ENCODE measurements around the gene TAF1B.

The TAF1B gene

DNA sequence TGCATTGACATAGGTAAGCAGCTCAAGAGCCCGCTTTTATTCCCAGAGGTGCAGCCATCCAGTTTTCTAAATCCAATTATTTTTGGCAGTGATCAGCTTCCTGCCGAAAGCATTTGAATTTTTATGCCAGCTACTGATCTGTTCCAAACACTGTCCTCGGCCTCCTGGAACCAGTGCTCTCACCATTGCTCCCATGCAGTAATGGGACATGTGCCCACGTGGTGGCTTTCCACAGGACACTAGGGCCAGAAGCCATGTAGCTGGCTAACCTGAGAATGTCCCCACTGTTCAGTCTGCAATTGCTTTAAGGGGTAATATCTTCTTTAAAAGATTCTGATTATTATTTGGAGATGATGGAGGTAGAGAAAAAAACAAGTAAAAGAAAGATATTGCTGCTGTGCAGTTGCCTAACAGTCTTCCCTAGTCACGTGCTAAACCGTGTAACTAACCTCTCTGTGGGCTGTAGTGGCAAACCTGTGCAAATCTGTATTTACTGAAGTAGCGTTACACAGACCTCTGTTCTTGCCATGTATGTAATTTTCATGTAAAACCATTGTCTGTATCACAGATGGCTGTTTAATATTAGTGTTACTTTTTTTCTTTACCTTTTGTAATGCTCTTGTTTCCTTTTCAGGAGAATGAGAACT lies 121.2 kb downstream of the TAF1B start:
- no peak for DNase-seq (ENCODE audit: insufficient read length)
- TF ChIP-seq POLR2A (IDR thresholded peaks at IDR 0.05; ENCODE audit: low read depth, low read length): no peak
- no peak for FAIRE-seq

DNA sequence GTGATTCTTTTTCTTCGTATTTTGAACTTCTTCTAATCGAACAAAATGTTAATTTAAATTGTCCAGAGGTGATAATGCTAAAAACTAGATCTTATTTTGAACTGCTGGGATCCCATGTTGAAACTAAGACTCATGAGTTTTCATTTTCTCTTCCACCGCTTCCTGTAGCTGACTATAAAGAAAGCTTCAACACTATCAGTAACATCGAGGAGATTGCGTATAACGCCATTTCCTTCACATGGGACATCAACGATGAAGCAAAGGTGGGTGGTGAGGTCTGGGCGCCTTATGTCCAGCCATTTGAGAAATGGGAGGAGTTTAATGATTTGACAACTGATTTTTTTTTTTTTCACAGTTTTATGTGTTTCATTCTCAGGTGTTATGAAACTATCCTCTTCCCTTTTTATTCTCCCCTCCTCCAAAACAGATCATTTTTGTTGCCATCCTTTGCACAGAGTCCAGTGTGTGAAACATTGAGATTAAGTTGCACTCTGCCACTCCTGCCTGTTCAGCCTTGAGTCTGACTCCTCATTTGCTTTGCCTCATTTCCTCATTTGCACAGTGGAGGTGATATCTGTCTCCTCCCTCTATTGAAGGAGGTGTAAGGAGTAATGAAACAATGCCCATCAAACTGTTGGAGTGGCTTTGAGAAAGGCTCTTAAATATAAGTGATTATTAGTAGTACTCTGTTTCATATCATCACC lies 122.0 kb downstream of the TAF1B start:
- FAIRE-seq: no peak
- TF ChIP-seq POLR2A (IDR thresholded peaks at IDR 0.05; ENCODE audit: low read depth, low read length) (no peak), POLR2AphosphoS5 (IDR thresholded peaks at IDR 0.05; ENCODE audit: low read depth, low read length) (no peak), TAF1 (IDR thresholded peaks at IDR 0.05; ENCODE audit: borderline replicate concordance, low read depth, low read length) (no peak)
- DNase-seq (ENCODE audit: insufficient read length): no peak

DNA sequence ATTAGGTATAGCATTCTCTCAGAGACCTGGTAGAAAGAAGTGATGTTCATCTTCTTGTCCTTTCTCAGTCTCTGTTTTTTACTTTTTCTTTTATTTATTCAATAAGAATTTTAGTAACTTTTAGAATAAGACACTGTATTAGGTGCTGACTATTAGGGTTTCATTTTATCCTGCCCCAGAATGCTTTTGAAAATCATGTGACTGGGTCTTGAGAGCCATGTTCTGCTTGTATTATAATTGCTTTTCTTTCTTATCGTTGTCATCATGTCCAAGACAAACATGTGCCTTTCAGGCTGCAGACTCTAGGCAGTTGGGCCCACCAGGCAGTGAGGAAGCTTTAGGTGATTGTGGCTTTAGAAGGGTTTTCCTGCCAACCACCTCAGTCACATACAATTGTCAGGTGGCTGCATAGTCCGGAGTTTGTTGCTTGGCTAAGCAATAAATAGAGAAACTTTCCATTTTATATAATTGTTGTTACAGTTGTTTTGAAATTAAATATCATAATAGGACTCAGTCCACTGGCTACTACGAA lies 123.3 kb downstream of the TAF1B start:
- DNase-seq (ENCODE audit: insufficient read length) (no peak), FAIRE-seq (no peak)
- no peak for TF ChIP-seq POLR2A (IDR thresholded peaks at IDR 0.05; ENCODE audit: low read depth, low read length)
- no peak for TF ChIP-seq POLR2AphosphoS5 (IDR thresholded peaks at IDR 0.05; ENCODE audit: low read depth, low read length)
- no peak for TF ChIP-seq TAF1 (IDR thresholded peaks at IDR 0.05; ENCODE audit: borderline replicate concordance, low read depth, low read length)

DNA sequence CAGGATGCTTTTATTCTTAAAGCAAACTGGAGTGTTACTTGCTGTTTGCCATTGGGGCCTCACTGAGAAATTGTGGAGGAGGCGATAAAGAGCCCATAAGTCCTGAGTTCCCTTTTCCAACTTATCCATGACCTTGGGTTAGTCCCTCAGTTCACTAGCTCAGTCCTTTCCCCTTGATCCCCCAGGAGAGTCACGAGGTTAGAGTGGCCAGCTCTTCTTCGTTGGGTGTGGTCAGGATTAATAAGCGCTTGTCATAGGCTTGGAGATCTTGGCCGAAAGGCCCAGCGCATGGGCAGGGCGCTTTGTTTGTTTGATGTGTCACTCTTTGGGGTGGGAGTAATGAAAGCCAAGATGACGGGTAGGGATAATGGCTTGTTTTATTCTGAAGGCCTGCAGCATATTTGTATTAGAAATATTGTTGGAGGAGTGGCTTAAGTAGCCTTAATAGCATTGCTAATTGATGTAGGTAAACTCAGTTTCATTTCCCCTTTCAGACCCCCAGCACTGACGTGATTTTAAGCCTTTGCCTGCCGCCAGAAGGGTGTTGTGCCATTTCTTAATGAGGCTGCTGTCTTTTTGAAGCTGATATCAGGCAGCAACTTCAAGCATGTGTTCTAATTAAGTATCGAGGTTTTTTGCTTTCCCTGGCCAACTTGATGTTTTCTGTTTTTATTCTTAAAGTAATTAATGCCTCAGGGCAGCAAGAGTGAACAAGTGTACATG lies 123.9 kb downstream of the TAF1B start:
- TF ChIP-seq POLR2A (IDR thresholded peaks at IDR 0.05; ENCODE audit: low read depth, low read length) (no peak), POLR2AphosphoS5 (IDR thresholded peaks at IDR 0.05; ENCODE audit: low read depth, low read length) (no peak), TAF1 (IDR thresholded peaks at IDR 0.05; ENCODE audit: borderline replicate concordance, low read depth, low read length) (no peak)
- FAIRE-seq (no peak), DNase-seq (ENCODE audit: insufficient read length) (no peak)

DNA sequence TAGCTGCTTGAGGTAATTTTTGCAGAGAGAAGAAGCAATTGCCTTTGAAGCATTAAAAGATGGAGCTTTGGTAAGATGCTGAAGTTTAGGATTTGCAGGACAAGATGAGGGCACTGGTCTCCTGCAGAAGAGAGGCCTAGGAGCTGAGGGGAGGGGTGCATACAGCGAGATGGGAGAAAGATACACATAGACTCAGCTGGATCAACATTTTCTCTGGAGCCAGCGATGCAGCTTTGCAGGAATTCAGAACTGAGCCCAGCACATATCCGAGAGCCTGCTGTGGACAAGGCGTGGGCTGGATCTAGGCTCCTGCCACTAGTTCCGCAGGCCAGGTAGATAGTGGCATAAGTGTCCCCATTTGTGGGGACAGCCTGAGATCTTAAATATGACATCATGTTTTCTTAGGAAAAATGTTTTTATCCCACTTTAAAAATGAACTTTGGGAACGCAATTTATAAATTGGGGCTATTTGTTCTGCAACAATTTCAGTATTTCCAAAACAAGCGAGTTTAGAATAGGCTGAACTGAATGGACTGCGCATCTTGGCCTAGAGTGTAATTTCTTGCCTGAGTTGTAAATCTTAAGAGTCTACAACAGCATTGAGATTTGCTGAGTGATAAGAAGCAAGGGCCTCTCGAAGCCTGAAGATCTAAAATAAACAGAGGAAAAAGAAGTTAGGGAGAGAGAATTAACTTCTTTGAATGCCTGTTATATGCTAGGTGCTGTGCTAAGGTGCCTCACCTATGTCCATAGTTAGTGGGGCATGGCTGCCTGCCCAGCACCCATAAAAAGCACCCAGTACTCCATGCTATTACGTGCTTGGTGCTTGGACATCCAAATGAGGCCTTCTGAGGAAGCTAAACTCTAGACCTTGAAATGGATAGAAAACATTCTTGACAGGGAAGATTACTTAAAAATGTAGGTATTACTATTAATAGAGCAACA lies 125.6 kb downstream of the TAF1B start:
- DNase-seq (ENCODE audit: insufficient read length): no peak
- TF ChIP-seq TAF1 (IDR thresholded peaks at IDR 0.05; ENCODE audit: borderline replicate concordance, low read depth, low read length) (no peak), POLR2AphosphoS5 (IDR thresholded peaks at IDR 0.05; ENCODE audit: low read depth, low read length) (no peak), POLR2A (IDR thresholded peaks at IDR 0.05; ENCODE audit: low read depth, low read length) (no peak)
- FAIRE-seq: no peak

DNA sequence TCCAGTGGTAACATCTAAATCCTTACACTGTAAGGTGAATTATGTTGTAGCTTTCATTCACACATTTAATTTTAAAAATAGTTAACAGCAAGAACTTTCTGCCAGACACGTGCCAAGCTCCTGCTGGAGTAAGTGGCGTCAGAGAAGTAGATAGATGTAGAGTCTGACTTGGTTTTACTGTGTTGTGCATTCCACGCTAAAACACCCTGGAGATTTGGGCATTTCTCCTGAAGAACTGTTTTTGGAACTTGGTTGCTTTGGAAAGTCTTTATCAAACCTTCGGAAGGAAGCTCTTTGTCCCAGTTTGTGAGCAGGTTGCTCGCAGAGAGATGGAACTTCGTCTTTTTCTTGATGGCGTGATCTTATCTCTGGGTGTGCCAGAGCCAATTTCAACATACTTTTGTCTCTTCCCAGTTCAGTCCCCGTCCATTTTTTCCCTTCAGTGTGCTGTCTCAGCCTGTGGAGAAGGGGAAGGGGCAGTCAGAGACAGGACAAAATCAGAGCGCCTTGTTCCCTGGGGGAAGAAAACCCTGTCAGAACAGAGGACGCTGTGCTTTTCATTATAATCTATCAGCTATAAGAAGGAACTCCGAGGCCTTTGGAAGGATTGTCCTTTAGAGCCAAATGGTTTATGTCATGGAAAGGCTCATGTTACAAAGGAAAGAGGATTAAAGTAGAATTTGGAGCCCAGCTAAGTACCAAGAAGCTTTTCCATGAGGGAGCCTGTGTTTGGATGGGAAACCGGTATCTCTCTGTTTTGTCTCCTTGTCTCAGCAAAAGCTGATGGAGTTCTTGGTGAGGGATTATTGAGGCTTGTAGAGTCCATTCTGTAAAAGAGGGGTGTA lies 127.1 kb downstream of the TAF1B start:
- DNase-seq (ENCODE audit: insufficient read length) (no peak), FAIRE-seq (no peak)
- TF ChIP-seq POLR2A (IDR thresholded peaks at IDR 0.05; ENCODE audit: low read depth, low read length) (no peak), TAF1 (IDR thresholded peaks at IDR 0.05; ENCODE audit: borderline replicate concordance, low read depth, low read length) (no peak)

DNA sequence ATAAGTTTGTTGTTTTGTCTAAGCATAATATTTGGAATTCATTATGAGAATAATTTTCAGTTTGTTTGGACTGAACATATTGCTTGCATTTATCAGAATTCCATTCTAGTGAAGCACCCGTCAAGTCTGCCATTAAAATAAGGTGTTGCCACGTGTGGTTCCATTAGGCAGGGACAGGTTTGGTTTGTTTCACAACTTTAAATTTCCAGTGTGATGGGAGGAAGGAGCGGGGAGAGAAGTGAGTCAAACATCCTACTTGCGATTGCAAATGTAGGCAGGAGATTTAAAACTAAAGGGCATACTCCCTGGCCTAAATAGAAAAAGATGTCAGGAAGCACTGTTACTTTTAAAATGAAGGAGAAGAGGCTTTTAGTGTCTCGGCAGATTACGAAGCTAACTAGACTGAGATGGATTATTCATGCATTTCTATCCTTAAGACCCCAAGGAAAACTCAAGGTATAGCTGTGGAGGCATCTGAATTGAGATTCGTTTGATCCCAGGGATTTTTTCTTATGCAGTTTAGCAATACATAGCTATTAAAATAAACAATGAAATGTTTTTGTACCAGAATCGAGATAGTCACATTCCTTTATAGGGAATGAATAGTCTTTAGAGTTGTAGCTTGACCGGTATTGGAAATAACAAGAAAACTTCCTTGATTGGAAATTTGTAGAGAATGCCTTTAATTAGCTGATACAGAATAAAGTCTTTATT lies 128.0 kb downstream of the TAF1B start:
- TF ChIP-seq POLR2AphosphoS5 (IDR thresholded peaks at IDR 0.05; ENCODE audit: low read depth, low read length): no peak
- FAIRE-seq (no peak), DNase-seq (ENCODE audit: insufficient read length) (no peak)

DNA sequence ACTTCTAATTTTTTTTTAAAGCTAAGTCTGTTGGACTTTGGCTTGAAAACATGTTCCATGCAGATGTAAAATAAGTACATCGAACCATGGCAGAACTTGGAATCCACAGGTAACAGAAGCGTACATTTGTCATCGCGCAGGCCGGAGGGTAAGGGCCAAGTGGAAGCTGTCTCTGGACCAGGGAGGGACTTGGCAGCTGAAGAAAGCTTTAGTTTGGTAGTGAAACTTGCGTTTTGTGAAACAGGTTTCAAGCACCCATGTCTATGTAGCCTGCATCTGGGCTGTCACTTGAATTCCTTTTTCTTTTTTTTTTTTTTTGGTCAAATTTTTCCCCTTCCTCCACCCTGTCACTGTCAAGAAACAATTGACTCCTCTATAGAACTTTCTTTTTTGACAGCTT lies 128.6 kb downstream of the TAF1B start:
- DNase-seq (ENCODE audit: insufficient read length) (no peak), FAIRE-seq (no peak)
- TF ChIP-seq TAF1 (IDR thresholded peaks at IDR 0.05; ENCODE audit: borderline replicate concordance, low read depth, low read length) (no peak), POLR2AphosphoS5 (IDR thresholded peaks at IDR 0.05; ENCODE audit: low read depth, low read length) (no peak), POLR2A (IDR thresholded peaks at IDR 0.05; ENCODE audit: low read depth, low read length) (no peak)

DNA sequence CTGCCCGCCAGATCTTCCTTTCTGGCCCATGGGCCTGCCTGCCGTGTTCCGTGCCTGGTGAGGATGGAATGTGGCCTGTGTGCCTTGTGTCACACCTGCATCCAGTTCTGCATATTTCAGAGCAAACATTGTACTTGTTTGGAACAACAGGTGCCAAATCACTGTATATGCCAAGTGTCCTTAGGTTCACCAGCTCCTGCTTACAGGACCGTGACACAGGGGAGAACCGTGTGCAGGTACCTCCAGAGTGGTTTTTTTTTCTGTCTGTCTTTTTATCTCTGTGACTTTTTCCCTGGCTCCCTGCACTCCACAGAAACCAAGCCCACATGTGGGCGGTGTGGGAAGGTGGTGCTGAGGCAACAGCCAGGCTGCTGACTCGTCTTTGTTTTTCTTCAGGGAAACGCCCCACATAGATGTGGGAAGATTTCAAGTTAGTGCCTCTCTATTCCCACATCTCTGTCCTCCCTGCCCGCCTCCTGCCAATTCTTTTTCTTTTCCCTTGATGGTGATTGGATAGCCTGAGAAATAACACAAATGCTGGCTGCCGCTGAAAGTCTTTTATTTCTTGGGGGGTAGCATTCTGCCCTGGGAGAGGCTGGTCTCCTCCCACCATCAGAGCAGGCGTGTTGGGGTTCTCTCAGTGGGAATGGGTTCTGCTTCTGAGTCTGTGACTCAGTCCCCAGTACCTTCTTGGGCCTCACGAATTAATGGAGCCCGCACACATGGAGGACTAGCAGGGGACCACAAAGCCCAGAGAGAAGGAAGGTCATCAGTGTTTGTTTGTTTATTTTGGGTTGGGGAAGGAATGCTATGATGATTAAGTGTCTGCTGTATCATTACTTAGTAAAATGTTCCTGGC lies 129.6 kb downstream of the TAF1B start:
- TF ChIP-seq TAF1 (IDR thresholded peaks at IDR 0.05; ENCODE audit: borderline replicate concordance, low read depth, low read length) (no peak), POLR2AphosphoS5 (IDR thresholded peaks at IDR 0.05; ENCODE audit: low read depth, low read length) (no peak), POLR2A (IDR thresholded peaks at IDR 0.05; ENCODE audit: low read depth, low read length) (no peak)
- DNase-seq (ENCODE audit: insufficient read length) (no peak), FAIRE-seq (no peak)

Measured in GM12892 (cell line).